Measurements from ENCODE around the gene CPA3. TPM values are rescaled to one million over a fixed set of nuclear protein-coding genes. Genes with fewer than 3 reads are reported as not detected.

Gene CPA3
- total RNA-seq, 2 experiments from 2014 or later: not detected

DNA sequence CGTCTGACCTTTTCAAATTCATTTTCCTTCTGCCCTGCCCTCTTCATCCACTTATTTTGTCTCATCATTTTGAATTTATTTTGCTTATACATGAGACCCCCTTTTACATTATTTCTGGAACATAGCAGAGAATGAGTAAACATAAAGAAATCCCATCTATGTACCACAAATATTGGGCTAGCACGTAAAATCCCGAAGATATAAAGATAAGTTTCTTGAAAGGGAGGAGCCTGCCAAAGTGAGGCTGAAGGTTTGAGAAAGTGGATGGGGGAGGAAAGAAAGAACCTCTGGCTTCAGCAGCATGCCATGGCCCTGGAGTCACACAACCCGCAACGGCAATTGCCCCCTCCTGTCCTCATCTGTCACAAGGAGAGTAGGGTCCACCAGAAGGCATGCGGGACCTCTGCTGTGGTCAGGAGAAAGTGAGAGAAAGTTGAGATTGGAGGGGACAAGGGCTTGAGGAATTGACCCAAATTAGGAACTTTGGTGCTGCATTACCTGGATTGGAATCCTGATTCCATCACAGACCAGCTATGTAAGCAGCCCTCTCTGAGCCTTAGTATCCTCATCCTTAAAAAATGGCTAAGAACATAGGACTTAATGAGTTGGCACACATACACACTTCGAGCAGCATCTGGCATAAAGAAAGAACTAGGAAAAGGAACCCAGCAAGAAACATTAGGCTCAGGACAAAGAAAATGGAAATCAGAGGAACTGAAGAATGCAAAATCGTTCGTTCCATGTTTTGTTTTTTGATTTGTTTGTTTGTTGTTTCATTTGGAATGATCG, 72.6 kb downstream of the CPA3 start:
- Histone ChIP-seq H3K9me3 (ENCODE audit: control insufficient read depth in 1 of 2, insufficient read depth in 1 of 2, low read length in 2 of 2) (no peaks in the 10 kb centered on the region), H3K36me3 (ENCODE audit: insufficient read depth, low read length) (no peaks in the 10 kb centered on the region), H3K4me1 (ENCODE audit: insufficient read depth, low read length) (no peaks in the 10 kb centered on the region), H3K4me3 (ENCODE audit: low read length) (no peak overlapping the region), H3K27me3 (ENCODE audit: control insufficient read depth in 1 of 2, insufficient read depth in 2 of 2, low read length in 2 of 2) (no peaks in the 10 kb centered on the region), H3K27ac (ENCODE audit: low read depth in 1 of 2, low read length in 2 of 2) (no peak overlapping the region)
- ChIA-PET POLR2A (no interaction called here), CTCF (no interaction called here)
- ATAC-seq (ENCODE audit: poor library complexity): no peak
- TF ChIP-seq CTCF (IDR thresholded peaks at IDR 0.05): no peak
- no peak for DNase-seq
- H3K9me3 Mint-ChIP-seq: no peaks in the 10 kb centered on the region
- H3K27ac Mint-ChIP-seq: no peak overlapping the region
- no peaks in the 10 kb centered on the region for H3K4me1 Mint-ChIP-seq (ENCODE audit: low read depth)
- peaks cover 33% of the 10 kb centered on the region for H3K27me3 Mint-ChIP-seq
- H3K4me3 Mint-ChIP-seq: no peak overlapping the region
- no peaks in the 10 kb centered on the region for H3K36me3 Mint-ChIP-seq (ENCODE audit: low read depth)
- intact Hi-C loops (cut with DNase I, micrococcal nuclease): no loop called here

DNA sequence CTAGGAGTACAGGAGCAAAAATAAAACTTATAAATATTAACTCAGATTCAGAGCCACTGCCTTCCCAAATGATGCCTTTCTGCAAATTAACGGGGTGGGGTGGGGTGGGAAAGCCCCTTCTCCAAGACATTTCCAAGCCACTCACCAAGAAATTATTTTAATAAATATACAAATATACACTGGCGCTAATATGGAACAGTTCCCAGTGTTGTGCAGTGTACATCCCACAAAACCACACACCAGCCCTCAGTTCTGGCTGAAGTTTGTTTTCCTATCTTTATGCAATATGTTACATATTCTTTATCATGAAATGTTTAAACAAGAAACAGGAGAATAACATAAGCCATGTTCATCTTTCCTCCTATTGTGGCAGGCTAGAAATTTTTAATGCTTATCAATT, 73.2 kb downstream of the CPA3 start:
- no peaks in the 10 kb centered on the region for H3K27me3 ChIP-seq (ENCODE audit: control insufficient read depth in 1 of 2, insufficient read depth in 2 of 2, low read length in 2 of 2)
- DNase-seq (no peak), ATAC-seq (ENCODE audit: poor library complexity) (no peak)
- ChIA-PET CTCF (no interaction called here), POLR2A (interaction anchor here (0.7 kb wide), 1 partner anchor 594 kb away, joined by 3 read pairs; no protein-coding TSS in a partner anchor)
- H3K36me3 Mint-ChIP-seq (ENCODE audit: low read depth): no peaks in the 10 kb centered on the region
- no peaks in the 10 kb centered on the region for H3K9me3 ChIP-seq (ENCODE audit: control insufficient read depth in 1 of 2, insufficient read depth in 1 of 2, low read length in 2 of 2)
- peaks cover 30% of the 10 kb centered on the region for H3K27me3 Mint-ChIP-seq
- H3K27ac ChIP-seq (ENCODE audit: low read depth in 1 of 2, low read length in 2 of 2): no peak overlapping the region
- intact Hi-C loops (cut with DNase I, micrococcal nuclease): no loop called here
- no peak overlapping the region for H3K27ac Mint-ChIP-seq
- no peak for TF ChIP-seq CTCF (IDR thresholded peaks at IDR 0.05)
- H3K4me3 Mint-ChIP-seq: no peak overlapping the region
- no peaks in the 10 kb centered on the region for H3K9me3 Mint-ChIP-seq
- H3K36me3 ChIP-seq (ENCODE audit: insufficient read depth, low read length): no peaks in the 10 kb centered on the region
- H3K4me1 Mint-ChIP-seq (ENCODE audit: low read depth): no peaks in the 10 kb centered on the region
- no peak overlapping the region for H3K4me3 ChIP-seq (ENCODE audit: low read length)
- H3K4me1 ChIP-seq (ENCODE audit: insufficient read depth, low read length): no peaks in the 10 kb centered on the region

DNA sequence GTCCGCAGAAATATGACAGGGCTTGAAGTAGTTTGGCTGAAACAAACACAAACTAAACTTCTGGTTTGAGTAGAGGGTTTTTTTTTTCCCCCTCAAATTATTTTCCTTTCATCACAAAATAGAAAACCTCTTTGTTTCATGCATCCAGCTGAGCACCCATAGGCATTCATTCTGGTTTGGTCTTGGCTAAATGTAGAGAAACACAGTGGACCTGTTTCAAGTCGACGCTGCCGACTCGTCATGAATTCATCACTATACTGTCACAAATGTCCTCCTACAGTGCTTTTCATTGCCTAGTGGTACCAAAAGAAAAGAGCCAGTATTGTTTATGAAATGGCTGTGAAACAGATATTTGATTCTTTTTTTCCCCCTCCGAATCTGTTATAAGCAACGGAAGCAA, 73.8 kb downstream of the CPA3 start:
- CTCF ChIA-PET: no interaction called here
- Histone ChIP-seq H3K4me1 (ENCODE audit: insufficient read depth, low read length) (no peaks in the 10 kb centered on the region), H3K27me3 (ENCODE audit: control insufficient read depth in 1 of 2, insufficient read depth in 2 of 2, low read length in 2 of 2) (no peaks in the 10 kb centered on the region), H3K9me3 (ENCODE audit: control insufficient read depth in 1 of 2, insufficient read depth in 1 of 2, low read length in 2 of 2) (no peaks in the 10 kb centered on the region), H3K36me3 (ENCODE audit: insufficient read depth, low read length) (no peaks in the 10 kb centered on the region), H3K27ac (ENCODE audit: low read depth in 1 of 2, low read length in 2 of 2) (no peak overlapping the region), H3K4me3 (ENCODE audit: low read length) (no peak overlapping the region)
- no peak overlapping the region for H3K4me3 Mint-ChIP-seq
- H3K36me3 Mint-ChIP-seq (ENCODE audit: low read depth): no peaks in the 10 kb centered on the region
- no peak for ATAC-seq (ENCODE audit: poor library complexity)
- H3K27ac Mint-ChIP-seq: no peak overlapping the region
- intact Hi-C loops (cut with DNase I, micrococcal nuclease): no loop called here
- no peak for TF ChIP-seq CTCF (IDR thresholded peaks at IDR 0.05)
- POLR2A ChIA-PET: interaction anchor here (0.7 kb wide), 1 partner anchor 595 kb away, joined by 3 read pairs; no protein-coding TSS in a partner anchor
- no peaks in the 10 kb centered on the region for H3K4me1 Mint-ChIP-seq (ENCODE audit: low read depth)
- H3K27me3 Mint-ChIP-seq: peaks cover 30% of the 10 kb centered on the region
- H3K9me3 Mint-ChIP-seq: no peaks in the 10 kb centered on the region
- DNase-seq: no peak
